Measurements from ENCODE around the gene KLHL2.
"Not testable (repeated sequence)": the region's sequence is repeated elsewhere in the genome, so short reads cannot be mapped to it uniquely, and the experiment has no call there.

KLHL2 gene

GRCh38 chr4:165203541-165204461, 3.6 kb upstream of the KLHL2 start:
- FAIRE-seq = no peak

GRCh38 chr4:165204462-165204830, 2.9 kb upstream of the KLHL2 start:
- FAIRE-seq = no peak

DNA sequence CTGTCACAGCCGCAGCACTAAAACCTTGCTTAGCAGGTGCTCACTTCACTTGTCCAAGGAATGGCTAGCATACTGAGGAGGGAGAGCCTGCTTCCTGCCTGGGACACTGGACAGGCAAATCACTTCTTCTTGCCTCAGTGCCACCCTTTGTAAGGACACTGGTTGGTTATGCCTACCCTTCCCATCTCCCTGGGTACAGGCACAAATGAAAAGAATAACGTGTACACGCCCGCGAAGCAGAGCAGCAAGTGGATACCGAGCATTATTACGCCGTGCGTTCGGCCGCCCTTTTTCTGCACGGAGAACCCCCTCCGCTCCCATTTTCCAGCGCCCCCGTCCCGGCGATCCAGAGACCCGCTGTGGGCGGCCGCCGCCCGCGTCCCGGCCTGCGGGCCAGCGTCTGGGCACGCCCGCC, 338 bp upstream of the KLHL2 start:
- no peak for FAIRE-seq

DNA sequence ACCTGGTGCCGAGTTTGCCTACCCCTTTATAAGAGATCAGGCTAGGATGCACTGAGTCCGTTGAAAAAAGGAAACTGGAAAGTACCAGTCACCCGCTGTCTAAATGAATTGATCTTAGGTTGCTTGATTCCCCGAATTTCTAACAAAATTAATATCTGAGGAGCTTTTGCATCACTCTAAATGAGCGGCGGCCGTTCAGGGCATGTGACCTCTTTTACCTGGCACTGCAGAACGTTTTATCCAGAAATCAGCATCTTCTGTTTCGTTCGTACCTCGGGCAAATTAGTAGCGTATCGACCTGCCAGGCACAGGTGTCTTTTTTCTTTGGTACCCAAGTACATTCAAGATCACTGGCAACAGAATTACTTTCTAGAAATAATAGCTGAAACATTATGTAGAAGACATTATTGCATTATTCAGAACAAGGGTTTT, 876 bp downstream of the KLHL2 start:
- no peak for FAIRE-seq

- FAIRE-seq = no peak
Measured at GRCh38 chr4:165208741-165209388, 1.5 kb downstream of the KLHL2 start.

- no peak for FAIRE-seq
Measured at GRCh38 chr4:165209796-165210195, 2.4 kb downstream of the KLHL2 start.

- no peak for FAIRE-seq
Measured at GRCh38 chr4:165210566-165210965, 3.2 kb downstream of the KLHL2 start.

GRCh38 chr4:165212647-165213046, 5.3 kb downstream of the KLHL2 start:
- not testable (repeated sequence) for FAIRE-seq

DNA sequence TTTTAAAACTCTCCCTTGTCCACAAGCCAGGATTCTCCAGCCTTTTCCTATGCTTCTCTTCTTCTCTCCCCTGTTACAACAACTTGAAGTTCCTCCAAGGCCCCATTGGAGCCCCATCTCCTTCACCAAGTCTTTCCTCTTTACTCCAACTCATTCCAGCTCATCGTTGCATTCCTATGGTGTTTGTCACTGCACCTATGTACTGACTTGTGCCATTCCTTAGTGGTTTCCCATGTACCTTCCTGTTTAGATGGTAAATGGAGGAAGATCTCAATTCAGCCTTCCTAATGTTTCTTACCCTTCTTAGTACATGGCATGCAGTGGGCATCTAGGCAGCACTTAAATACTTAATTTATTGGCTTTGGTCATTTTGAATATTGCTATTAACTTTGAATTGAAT, 6.0 kb downstream of the KLHL2 start:
- not testable (repeated sequence) for FAIRE-seq

DNA sequence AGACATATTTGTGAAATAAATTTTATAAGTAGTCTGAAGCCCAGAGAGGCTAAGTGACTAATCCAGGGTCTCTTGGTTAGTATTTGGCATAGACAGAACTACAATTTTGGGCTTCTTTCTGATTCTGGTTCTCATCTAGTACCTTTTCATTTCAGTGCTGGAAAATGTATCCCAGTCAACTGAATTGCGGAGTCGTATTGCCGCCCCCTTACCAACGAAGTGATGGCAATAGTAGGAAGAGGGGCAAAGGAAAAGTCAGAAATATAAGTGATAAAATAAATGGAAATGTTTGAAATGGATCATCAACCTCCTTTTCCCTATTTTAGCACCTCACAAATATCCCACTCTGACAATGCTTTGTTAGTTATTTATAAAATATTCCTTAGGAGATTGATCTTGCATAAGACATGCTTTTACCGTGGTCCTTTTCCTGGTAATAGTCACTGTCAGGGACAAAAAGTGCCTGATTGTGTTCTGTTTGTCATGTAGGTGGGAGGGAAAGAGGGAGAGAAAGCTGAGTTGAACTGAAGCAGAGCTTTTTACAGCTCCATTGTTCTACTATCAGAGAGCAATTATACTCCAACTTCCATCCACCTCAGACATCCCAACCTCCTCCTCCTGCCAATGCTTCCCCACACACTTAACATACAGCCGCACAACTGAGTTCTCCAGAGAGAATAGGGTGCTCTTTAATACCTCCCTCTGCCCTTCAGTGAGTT, 6.8 kb downstream of the KLHL2 start:
- FAIRE-seq = not testable (repeated sequence)

GRCh38 chr4:165215034-165215751, 7.8 kb downstream of the KLHL2 start:
- not testable (repeated sequence) for FAIRE-seq

- FAIRE-seq = not testable (repeated sequence)
Measured at GRCh38 chr4:165215761-165216487, 8.6 kb downstream of the KLHL2 start.

GRCh38 chr4:165217325-165217724, 10.0 kb downstream of the KLHL2 start:
- no peak for FAIRE-seq

DNA sequence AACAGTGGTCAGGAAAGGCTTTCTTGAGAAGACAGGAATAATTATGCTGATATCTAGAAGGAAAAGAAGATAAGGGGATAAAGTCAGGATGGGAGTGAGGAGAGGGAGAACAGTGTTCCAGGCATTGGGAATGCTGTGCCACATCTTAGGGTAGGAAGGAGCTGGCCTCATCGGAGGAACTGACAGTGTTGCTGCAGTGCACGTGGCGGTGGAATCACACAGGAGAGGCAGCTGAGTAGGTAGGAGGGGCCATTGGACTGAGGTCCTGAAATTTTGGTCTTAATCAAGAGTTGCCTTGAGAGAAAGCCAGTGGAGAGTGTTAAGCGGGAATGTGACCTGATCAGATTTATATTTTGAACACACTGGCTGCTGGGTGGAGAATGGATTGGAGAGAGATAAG, 13.9 kb downstream of the KLHL2 start:
- FAIRE-seq = not testable (repeated sequence)

DNA sequence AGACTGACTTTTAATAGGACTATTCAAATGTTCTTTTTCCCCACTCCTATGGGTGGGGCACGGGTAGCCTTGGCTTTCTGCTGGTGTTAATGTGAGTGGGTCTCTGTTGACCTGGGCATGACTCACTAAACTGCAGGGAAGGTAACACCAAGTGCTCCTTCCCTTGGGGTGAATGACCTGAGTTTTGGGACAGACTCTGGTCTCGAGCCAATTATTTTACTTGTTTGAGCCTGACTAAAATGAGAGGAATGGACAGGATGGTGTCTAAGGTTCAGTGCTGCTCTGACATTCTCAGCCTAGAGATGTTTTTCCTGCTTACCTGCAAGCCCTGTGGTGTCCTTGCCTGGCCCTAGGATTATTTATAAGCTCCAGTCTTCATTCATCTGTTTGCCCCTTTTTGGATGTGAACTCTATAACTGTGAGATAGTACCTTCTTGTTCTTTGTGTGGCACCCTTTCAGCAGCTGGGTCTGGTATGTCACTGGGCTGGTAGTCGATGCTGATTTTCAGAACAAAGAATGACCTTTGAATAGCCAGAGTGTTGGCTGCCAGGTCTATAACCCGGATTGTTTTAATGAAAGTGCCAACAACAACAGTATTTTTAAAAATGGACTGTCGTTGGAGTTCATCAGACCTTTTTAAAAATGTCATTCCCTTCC, 14.8 kb downstream of the KLHL2 start:
- FAIRE-seq = not testable (repeated sequence)

DNA sequence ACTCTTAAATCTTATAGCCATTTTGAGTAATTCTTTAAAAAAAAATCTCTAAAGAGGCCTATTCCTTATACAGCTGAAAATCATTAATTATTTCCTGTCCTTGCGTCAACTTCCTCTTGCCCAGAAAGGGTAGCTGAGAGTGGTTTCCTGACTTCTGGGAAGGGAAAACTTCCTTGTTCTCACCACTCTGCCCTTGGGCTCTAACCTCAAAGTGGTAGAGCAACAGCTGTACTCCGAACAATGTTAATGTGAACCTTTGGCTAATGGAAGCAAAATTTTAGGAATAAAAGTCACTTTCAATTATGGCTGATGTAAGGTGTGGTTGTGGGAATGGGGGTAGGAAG, 15.3 kb downstream of the KLHL2 start:
- no peak for FAIRE-seq

DNA sequence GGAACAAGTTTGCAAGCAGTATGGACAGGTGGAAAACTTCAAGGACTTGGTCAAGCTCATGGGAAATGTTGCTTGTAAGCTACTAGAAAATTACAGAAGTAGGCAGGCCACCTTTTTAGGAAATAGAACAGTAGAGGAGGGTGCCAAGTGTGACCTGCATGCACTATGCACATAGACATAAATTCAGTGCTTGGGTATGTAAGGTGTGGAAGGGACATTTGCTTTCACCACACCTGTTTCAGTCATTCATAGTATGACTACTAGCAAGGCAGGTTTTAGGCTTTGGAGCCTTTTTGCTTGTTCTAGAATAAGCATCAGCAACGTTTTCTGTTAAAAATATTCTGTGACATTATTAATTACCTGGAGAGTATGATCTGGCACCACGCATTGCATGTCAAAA, 20.0 kb downstream of the KLHL2 start:
- not testable (repeated sequence) for FAIRE-seq

GRCh38 chr4:165229490-165230200, 22.3 kb downstream of the KLHL2 start:
- not testable (repeated sequence) for FAIRE-seq

DNA sequence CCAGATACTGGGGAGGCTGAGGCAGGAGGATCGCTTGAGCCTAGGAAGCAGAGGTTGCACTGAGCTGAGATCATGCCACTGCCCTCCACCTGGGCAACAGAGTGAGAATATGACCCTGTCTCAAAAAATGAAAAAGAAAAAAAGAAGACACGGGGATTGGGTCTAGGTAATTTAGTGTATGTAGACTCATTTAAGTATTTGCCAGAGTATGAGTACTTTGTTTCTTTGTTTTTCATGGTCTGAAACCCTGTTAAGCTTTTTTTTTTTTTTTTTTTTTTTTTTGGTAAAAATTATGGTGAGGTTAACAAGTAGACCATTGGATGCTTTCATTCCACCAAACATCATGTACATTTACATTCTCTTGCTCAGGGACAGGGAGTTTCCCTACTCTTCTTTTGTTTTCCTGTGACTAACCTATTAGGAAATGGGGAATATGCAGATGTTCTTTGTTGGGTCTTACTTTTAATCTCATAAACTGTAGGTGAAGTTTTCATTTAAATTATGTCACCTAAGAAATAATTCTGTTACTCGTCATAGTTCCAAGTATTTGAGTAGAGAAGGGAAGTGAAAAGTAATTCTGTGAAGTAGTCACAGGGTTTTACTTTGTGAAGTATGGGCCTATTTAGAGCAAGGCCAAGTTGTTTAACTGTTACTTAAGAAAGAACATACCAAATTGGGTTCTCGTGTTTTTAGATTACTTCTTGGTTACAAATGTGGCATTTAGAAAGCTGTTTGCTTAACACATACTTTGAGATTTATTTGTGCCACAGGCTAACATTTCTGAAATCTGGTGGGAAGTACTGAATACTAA, 25.5 kb downstream of the KLHL2 start:
- FAIRE-seq = not testable (repeated sequence)

DNA sequence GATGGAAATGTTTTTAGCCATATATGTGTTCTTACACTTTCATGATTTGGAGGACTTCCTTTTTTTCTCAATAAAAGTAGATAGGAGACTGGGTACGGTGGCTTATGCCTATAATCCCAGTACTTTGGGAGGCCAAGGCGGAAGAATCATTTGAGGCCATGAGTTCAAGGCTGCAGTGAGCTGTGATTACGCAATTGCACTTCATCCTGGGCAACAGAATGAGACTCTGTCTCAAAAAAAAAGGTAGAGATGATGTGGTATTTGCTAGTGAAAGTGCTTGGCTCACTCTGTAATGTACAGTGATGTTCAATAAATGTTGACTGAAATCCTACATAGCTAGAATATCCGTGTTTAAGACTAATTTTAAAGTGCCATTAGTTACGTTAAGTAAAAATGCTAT, 27.4 kb downstream of the KLHL2 start:
- FAIRE-seq = no peak
